Measurements from ENCODE around the gene MLN.
"Not testable (repeated sequence)": the region's sequence is repeated elsewhere in the genome, so short reads cannot be mapped to it uniquely, and the experiment has no call there.

The MLN gene

DNA sequence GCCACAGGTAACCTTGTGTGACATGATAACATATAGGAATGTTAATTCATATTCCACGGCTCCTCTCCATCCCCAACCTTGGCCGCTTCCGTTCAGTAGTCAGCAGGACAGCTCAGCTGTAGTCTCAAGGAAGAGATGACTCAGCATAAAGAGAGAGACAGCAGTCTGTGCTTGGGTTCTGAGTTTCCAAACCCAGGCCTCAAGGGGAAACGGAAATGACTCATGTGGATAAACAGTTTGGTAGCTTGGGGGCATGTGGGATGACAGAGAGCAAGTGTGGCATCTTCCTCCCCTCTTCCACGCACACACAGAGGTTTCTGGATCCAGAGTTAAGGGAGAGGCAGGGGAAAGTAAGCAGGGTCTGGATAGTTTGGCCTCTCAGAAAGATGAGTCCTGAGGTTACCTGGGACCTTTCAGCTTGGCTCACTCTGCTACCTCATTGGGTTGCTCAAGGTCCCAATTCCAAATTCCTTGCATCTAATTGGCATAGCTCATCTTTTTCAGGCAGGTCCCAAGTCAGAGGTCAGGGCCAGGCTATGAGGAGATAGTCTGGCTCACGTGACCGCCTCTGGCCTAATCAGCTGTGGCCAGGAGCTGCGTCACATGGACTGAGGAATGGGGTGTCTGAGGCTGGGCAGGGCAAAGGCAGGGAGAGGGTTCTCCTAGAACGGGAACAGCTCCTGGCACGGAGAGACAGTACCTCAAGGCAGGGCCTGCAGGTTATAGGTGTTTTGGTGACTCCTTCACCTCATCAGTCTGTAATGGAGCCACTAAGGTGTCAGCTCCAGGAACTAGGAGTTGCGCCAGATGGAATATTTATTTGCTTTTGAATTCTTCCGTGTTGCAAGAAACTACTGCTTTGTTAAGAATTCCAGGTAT is 36.5 kb upstream of the MLN start:
- H3K4me1 Mint-ChIP-seq: peaks cover 21% of the 10 kb centered on the region
- peak overlapping the region; percentile 5 to 12 for H3K4me3 Mint-ChIP-seq
- peak overlapping the region in 1 of 2 donors; percentile 46 for H3K27ac Mint-ChIP-seq
- H3K9me3 Mint-ChIP-seq: peaks cover 7 to 9% of the 10 kb centered on the region in 2 donors
- peak; percentile 26 to 62 for DNase-seq
- ATAC-seq: peak; percentile 94
- peaks cover 19% of the 10 kb centered on the region for H3K27me3 Mint-ChIP-seq

DNA sequence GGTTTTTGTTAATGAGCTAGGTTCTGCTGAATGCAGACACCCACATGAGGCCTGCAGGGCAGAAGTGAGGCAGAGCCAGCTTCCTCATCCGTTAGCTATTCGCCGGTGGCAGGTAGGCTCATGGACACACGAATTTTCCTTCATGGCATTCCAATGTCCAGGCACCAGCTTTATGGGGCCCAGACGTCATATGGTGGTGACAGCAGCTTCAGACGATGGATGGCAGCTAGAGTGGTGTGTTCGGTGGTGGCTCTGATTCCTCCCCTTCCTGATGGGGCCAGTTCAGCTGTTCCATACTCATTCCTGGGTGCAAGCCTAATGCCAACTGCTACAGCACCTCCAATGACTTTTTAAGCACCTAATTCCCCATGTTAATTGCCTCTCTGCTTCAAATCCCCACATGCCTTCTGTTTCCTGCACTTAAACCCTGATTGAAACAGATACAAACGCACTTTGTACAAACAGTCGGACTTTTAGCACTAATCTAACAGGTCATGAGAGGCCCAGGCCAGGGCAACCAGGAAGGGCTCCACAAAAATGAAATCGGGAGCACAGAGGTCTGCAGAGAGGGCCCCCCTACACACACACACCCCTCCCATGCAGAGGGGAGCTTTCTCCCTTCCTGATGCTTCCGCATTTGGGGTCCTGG is 35.7 kb upstream of the MLN start:
- peaks cover 7 to 9% of the 10 kb centered on the region in 2 donors for H3K9me3 Mint-ChIP-seq
- H3K27ac Mint-ChIP-seq: no peak overlapping the region
- DNase-seq: no peak
- H3K4me3 Mint-ChIP-seq: peak overlapping the region; percentile 5 to 12
- peaks cover 21% of the 10 kb centered on the region for H3K4me1 Mint-ChIP-seq
- ATAC-seq: no peak
- H3K27me3 Mint-ChIP-seq: peaks cover 19% of the 10 kb centered on the region

DNA sequence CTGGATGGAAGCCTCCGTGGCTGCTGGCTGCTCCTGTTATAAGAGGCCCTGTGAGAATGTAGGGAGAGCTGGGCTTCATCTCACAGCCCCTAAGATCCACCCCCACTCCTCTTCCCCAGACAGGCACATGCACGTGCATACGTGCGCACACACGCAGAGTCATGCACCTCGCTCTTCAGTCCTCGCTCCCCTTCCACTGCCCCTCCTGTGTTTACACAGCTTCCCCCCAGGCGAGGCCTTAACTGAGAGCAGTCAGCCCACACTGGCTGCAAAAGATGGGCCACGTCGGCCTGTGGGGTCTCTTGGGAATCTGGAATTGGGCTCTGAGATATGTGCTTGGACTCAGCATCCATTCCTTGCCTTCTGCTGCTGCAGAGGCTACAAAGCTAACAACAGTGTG is 35.2 kb upstream of the MLN start:
- H3K9me3 Mint-ChIP-seq: peaks cover 7 to 9% of the 10 kb centered on the region in 2 donors
- DNase-seq (no peak), ATAC-seq (no peak)
- H3K27ac Mint-ChIP-seq: peak overlapping the region in 1 of 2 donors; percentile 57
- peaks cover 21% of the 10 kb centered on the region for H3K4me1 Mint-ChIP-seq
- H3K4me3 Mint-ChIP-seq: no peak overlapping the region
- peaks cover 19% of the 10 kb centered on the region for H3K27me3 Mint-ChIP-seq

DNA sequence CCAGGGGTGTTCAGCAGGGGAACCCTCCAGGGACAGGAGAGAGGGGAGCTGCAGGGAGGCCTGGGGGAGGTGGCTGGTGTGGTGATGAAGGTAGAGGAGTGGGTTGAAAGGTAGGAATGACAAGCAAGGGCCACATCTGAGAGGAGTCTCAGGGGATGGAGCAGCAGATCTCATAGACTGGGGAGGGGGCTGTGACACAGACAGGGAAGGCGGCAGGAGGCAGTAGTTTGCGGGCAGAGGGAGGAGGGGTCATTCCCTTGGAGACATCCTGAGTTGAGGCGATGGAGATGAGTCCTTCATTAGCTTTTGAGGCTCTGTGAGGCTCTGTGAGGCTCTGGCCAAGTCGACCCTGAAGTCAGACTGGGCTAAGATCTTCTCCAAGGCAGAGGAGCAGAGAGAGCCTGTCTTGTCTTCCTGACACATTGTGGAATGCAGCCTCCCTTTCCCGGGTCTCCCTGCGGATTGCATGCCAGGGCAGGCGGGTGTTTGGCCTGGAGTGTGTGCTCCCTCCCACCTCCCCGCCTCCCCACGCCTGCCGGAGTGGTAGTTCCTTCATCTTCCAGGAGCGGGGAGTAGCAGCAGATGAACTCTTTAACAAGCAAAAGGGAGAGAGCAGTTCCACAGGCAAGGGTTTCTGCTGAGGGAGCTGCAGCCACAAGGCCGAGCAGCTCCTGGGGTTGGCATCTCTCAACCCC is 34.3 kb upstream of the MLN start:
- peaks cover 7 to 9% of the 10 kb centered on the region in 2 donors for H3K9me3 Mint-ChIP-seq
- H3K27me3 Mint-ChIP-seq: peaks cover 12% of the 10 kb centered on the region
- peaks cover 21% of the 10 kb centered on the region for H3K4me1 Mint-ChIP-seq
- no peak overlapping the region for H3K4me3 Mint-ChIP-seq
- no peak overlapping the region for H3K27ac Mint-ChIP-seq
- no peak for DNase-seq
- no peak for ATAC-seq

DNA sequence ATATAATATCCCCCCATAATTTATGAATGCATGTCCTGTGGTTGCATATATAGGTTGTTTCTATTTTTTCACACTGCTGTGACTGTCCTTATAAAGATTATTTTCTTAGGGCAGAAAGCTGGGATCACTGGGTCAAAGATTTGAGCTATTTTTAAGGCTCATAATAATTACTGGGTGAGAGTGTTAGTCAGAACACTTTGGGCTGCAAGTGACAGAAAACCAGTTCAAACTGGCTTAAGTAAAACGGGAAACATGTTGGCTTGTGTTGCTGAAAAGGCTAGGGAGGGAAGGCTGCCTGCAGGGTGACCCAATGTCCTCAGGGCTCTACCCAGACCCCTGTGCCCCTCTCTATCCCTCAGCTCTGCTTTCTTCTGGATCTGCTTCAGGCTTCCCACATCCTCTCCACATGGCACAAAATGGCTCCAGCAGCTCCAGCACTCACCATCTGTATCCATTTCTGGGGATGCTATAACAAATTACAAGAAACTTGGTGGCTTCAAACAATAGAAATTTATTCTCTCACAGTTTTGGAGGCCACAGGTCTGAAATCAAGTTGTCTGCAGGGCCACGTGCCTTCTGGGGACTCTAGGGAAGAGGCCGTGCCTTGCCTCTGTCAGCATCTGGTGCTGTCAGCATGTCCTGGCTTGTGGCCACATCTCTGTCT is 33.1 kb upstream of the MLN start:
- peaks cover 7 to 9% of the 10 kb centered on the region in 2 donors for H3K9me3 Mint-ChIP-seq
- H3K4me1 Mint-ChIP-seq: peaks cover 21% of the 10 kb centered on the region
- H3K4me3 Mint-ChIP-seq: no peak overlapping the region
- no peak for ATAC-seq
- peaks cover 8% of the 10 kb centered on the region for H3K27me3 Mint-ChIP-seq
- DNase-seq: no peak
- no peak overlapping the region for H3K27ac Mint-ChIP-seq

DNA sequence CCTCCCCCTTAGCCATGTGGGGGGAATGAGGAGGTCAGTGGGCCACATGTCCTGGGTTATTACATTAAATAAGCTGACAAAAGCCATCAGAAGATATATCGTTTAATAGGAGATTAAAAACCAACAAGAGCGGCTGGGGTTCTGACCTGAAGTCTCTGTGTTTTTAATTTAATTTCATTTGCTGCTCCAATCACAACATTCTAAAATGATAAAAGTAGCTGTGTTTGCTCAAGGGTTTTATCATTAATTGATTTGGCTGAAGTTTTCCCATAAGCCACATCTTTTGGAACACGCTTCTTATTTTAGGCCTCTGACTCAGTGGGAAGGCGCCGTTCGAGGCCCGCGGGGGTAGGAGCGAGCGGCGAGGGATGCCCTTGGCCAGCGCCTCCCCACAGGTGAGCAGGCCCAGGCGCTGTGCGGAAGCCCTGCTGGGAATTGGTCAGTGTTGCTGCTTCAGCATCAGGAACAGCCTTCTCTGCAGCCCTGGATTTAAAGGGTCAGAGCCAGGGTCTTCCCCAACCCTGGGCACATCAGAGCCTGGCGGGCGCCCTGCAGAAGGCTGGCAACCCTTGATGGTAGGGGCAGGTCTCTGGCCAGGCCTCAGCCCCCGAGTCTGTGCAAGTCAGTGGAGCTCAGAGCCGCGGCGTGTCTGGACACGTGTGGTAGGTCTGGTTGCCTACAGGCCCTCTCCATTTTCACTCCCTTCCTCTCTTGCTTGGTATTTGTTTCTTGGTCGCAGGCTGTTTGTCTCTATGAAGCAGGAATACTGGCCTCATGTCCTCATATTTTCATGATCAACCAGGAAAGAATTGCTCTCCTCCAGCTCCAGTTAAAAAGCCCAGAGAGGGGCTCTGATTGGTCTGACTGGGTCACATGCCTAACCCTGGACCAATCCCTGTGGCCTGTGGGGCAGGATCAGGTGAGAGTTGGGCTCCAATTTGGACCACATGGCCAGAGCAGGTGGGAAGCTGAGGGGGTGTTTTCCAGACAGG is 30.9 kb upstream of the MLN start:
- no peak overlapping the region for H3K4me3 Mint-ChIP-seq
- DNase-seq: no peak
- no peak overlapping the region for H3K27ac Mint-ChIP-seq
- peaks cover 27% of the 10 kb centered on the region for H3K27me3 Mint-ChIP-seq
- peaks cover 11% of the 10 kb centered on the region for H3K4me1 Mint-ChIP-seq
- no peak for ATAC-seq
- H3K9me3 Mint-ChIP-seq: peaks cover 7 to 9% of the 10 kb centered on the region in 2 donors

DNA sequence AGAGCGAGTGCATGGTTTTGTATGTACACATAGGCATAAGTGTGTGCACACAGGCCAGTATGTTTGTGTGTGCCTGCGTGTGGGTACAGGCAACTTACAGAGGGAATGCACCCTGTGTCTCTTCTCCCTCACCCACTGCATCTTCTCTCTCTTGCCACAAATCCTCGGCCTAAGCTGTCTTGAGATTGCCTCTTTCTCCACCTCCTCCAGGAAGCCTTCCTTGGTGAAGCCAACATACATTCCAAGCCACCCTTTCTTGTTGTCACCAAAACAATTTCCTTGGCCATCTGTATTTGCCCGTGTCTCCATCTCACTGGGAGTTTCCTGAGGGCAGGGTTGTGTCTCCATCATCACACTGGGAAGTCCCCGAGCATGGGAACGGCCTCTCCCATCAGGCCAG is 29.8 kb upstream of the MLN start:
- ATAC-seq (no peak), DNase-seq (no peak)
- Mint-ChIP-seq H3K4me1 (no peaks in the 10 kb centered on the region), H3K9me3 (peaks cover 7 to 9% of the 10 kb centered on the region in 2 donors), H3K4me3 (no peak overlapping the region), H3K27ac (no peak overlapping the region), H3K27me3 (peaks cover 28% of the 10 kb centered on the region)

DNA sequence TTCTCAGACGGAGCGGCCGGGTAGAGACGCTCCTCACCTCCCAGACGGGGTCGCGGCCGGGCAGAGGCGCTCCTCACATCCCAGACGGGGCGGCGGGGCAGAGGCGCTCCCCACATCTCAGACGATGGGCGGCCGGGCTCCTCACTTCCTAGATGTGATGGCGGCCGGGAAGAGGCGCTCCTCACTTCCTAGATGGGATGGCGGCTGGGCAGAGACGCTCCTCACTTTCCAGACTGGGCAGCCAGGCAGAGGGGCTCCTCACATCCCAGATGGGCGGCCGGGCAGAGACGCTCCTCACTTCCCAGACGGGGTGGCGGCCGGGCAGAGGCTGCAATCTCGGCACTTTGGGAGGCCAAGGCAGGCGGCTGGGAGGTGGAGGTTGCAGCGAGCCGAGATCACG is 29.0 kb upstream of the MLN start:
- not testable (repeated sequence) for H3K27ac Mint-ChIP-seq, DNase-seq, H3K4me1 Mint-ChIP-seq, H3K4me3 Mint-ChIP-seq, ATAC-seq, H3K9me3 Mint-ChIP-seq
- H3K27me3 Mint-ChIP-seq: peaks cover 26% of the 10 kb centered on the region

DNA sequence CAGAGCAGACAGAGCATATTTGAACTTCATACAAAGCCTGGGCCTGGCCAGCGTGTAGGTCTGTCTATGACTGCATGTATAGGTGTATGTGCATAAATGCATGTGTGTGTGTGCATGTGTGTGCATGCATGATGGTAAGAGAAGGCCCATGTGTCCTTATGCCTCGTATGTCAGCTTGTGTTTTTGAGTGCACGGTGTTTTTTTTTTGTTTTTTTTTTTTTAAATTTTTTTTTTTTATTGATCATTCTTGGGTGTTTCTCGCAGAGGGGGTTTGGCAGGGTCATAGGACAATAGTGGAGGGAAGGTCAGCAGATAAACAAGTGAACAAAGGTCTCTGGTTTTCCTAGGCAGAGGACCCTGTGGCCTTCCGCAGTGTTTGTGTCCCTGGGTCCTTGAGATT is 27.9 kb upstream of the MLN start:
- H3K4me3 Mint-ChIP-seq, ATAC-seq, DNase-seq, H3K4me1 Mint-ChIP-seq, H3K9me3 Mint-ChIP-seq, H3K27ac Mint-ChIP-seq: not testable (repeated sequence)
- H3K27me3 Mint-ChIP-seq: peaks cover 21% of the 10 kb centered on the region

DNA sequence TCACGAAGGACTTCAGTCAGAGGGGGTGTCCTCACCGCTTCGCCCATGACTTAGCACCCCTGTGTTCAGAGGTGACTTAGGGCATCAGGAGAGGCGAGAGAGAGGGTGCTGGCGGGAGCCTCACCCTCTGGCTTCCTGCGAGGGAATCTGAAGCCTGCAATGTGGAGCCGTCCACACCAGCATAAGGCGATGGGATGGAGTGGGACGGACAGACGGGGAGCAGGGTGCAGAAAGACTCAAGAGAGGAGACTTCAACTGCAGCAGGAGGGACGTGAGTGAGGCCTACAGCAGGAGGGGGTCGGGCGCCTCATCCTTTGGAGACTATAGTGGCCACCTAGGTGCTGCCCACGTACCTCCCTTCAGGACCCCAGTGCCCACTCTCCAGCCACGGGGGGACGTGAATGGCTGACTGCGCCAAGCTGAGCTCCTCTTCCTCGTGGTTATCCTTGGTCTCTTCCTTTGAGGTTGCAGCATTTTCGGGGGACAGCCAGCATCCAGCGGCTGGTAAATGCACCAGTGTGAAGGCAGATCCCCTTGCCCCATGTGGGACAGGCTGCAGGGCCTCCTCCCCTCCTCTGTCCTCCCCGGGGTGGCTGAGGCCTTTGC is 26.9 kb upstream of the MLN start:
- Mint-ChIP-seq H3K27ac (no peak overlapping the region), H3K9me3 (no peaks in the 10 kb centered on the region), H3K4me3 (no peak overlapping the region), H3K4me1 (no peaks in the 10 kb centered on the region), H3K27me3 (peaks cover 21% of the 10 kb centered on the region)
- DNase-seq: no peak
- no peak for ATAC-seq

DNA sequence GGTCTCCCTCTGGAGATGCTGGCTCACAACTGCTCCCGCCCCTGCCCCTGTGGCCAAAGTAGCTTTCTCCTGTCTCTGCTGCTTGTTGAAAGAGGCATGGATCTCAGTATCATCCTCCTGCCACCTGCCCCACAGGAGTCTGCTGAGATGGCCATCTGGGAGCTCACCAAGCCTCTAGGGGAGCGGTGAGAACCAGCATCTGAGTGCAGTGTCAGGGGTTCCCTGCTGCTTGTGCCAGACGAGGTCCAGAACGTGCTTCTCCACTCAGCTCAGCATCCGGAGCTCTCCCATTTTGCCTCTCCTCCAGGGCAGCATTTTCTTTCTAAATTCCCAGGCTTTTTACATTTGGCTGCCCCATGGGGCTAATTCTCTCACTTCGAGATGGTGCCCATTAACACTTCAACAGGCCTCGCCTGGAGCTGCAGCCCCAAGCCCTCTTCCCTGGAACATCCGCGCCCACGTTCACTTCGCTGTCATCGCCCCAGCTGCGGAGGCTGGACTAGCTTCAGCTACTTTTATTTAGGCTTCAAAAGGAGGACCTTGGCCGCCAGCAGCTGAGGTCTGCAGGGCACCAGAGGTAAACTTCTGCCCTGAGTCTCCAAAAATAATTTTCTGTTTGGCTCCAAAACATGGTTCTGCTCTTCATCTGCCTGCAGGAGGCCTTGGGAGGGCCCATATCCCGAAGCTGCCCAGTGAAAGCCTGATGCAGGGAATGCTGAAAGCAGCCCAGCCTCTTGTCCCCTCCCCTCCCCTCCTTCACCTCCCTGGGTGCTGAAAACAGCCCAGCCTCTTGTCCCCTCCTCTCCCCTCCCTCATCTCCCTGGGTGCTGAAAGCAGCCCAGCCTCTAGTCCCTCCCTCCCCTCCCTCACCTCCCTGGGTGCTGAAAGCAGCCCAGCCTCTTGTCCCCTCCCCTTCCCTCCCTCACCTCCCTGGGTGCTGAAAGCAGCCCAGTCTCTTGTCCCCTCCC is 25.2 kb upstream of the MLN start:
- ATAC-seq: no peak
- DNase-seq: no peak
- H3K4me3 Mint-ChIP-seq: no peak overlapping the region
- no peak overlapping the region for H3K27ac Mint-ChIP-seq
- H3K27me3 Mint-ChIP-seq: peaks cover 21% of the 10 kb centered on the region
- H3K9me3 Mint-ChIP-seq: no peaks in the 10 kb centered on the region
- H3K4me1 Mint-ChIP-seq: no peaks in the 10 kb centered on the region

DNA sequence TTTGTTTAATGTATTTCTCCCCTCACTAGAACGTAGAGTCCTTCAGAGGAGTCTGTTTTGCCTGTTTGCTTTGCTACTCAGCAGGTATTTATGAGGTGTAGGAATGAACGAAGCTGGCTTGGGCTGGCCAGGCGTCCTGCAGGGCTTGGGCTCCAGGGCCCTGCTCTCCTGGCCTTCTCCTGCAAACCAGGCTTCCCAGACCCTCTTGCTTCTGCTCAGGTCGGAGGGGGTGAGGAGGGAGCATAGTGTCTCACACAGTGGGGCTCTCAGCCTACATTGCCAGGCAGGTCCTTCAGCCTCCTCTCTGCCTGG is 24.6 kb upstream of the MLN start:
- no peaks in the 10 kb centered on the region for H3K9me3 Mint-ChIP-seq
- H3K27ac Mint-ChIP-seq: no peak overlapping the region
- ATAC-seq: no peak
- no peak for DNase-seq
- no peak overlapping the region for H3K4me3 Mint-ChIP-seq
- H3K27me3 Mint-ChIP-seq: peaks cover 21% of the 10 kb centered on the region
- no peaks in the 10 kb centered on the region for H3K4me1 Mint-ChIP-seq

DNA sequence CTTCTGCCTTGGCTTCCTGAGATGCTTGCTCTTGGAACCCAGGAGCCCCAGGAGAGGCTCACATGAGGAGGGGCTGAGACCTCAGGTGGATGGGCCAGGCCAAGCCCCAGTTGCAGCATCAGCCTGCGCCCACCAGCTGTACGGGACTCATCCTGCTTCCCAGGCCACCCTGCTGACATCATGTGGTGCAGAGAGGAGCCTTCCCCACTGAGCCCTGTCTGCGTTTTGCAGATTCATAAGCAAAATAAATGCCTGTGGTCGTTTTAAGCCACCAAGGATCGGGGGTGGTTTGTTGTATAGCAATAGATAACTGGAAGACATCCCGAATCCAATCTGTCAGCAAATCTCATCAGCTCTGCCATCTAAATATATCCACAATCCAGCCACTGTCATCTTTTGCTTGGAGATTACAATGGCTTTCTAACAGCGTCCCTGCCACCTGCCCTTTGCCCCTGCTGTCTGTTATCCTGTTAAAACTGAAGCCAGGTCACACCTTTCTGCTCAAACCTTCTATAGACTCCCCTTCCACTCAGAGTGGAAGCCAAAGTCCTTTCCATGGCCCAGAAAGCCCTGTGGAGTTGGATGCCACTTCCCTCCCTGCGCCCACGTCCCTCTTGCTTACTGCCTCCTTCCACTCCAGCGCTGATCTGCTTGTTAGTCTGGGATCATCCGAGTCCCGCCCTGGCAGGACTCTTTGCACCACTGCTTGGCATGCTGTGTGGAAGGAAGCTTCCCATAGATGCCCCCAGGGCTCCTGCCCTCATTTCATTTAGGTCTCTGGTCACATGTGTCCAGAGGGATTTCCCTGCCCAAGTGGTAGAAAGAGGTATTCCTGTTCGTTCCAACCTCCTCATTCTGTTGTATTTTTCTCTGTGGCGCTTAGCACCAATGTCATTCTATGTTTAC is 24.0 kb upstream of the MLN start:
- Mint-ChIP-seq H3K4me1 (no peaks in the 10 kb centered on the region), H3K4me3 (no peak overlapping the region), H3K27me3 (peaks cover 26% of the 10 kb centered on the region), H3K9me3 (no peaks in the 10 kb centered on the region), H3K27ac (no peak overlapping the region)
- no peak for ATAC-seq
- no peak for DNase-seq
